Measurements from ENCODE around the gene CITED1.
"Not testable (repeated sequence)": the region's sequence is repeated elsewhere in the genome, so short reads cannot be mapped to it uniquely, and the experiment has no call there.

The CITED1 gene

GRCh38 chrX:72346302-72346949 lies 40.7 kb upstream of the CITED1 start:
- no peak for DNase-seq (ENCODE audit: low spot score)
- no peak for TF ChIP-seq CTCF (IDR thresholded peaks at IDR 0.05; ENCODE audit: extremely low read depth, missing control alignments)

DNA sequence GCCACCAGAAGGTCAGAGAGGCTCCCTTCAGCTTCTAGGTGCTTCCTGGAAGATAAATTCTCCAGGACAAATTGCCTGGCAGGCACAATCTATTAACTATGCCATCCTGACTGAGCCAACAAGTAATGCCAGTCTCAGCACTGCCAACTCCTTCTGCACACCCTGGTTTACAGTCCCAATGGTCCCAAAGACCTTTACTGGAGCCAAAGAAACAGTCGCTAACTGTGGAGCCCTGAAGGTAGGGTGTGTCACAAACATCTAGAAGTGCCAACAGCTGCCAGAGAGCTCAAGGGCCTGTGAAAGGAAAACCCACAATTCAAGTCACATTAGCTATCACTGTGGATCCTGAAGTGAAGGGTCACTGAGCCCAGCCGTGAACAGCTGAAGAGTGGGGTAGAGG lies 34.9 kb upstream of the CITED1 start:
- DNase-seq (ENCODE audit: low spot score) = no peak
- no peak for TF ChIP-seq CTCF (IDR thresholded peaks at IDR 0.05; ENCODE audit: extremely low read depth, missing control alignments)

DNA sequence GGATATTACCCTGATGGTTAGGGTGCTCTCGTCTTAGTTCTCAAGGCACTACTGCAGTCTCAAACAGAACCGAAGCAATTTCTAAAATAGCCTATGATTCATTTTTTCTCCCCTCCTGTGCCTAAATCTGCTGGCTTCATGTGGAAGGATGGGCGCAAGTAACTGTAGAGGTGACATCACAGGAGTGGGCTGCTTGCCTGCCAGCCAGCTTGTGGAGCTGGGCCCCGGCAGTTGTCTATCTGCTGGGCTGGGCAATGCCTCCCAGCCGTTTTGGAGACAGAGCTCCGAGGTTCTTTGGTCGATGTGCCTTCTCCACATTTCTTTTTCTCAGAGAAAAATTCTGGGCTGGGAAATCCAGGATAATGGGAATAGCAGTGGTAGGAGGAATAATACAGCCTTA lies 34.3 kb upstream of the CITED1 start:
- DNase-seq (ENCODE audit: low spot score) = no peak
- TF ChIP-seq CTCF (IDR thresholded peaks at IDR 0.05; ENCODE audit: extremely low read depth, missing control alignments) = no peak

- no peak for TF ChIP-seq CTCF (IDR thresholded peaks at IDR 0.05; ENCODE audit: extremely low read depth, missing control alignments)
Measured at GRCh38 chrX:72330131-72330530, 24.4 kb upstream of the CITED1 start.

GRCh38 chrX:72326605-72327300 lies 21.0 kb upstream of the CITED1 start:
- DNase-seq (ENCODE audit: low spot score) = no peak
- TF ChIP-seq CTCF (IDR thresholded peaks at IDR 0.05; ENCODE audit: extremely low read depth, missing control alignments) = no peak

More at GRCh38 chrX:72330131-72330530, 24.4 kb upstream of the CITED1 start:
- no peak for DNase-seq (ENCODE audit: low spot score)

- DNase-seq (ENCODE audit: low spot score) = not testable (repeated sequence)
Measured at GRCh38 chrX:72319651-72320050, 13.9 kb upstream of the CITED1 start.

GRCh38 chrX:72317139-72317538 lies 11.4 kb upstream of the CITED1 start:
- TF ChIP-seq CTCF (IDR thresholded peaks at IDR 0.05; ENCODE audit: extremely low read depth, missing control alignments) = no peak
- DNase-seq (ENCODE audit: low spot score) = no peak
